ENCODE results near the gene PLBD2.

The PLBD2 gene

DNA sequence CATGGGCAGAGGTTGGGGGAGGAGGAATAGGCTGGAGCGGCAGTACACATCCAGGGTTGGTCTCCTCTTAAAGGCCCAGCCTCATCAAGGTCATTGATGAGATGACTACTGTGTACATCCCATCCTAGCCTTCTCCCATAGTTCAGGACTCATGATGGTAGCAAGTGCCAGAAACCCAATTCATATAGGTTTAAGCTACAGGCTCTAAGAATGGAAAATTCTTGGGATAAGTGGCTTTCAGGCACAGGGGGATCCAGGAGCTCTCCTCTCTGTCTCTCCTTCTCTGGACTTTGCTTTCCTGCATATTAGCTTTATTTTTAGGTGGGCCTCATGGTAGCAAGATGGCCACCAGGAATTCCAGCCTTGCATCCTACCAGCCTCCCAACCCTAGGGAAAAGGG lies 70.1 kb downstream of the PLBD2 start:
- H3K4me3 ChIP-seq (ENCODE audit: control insufficient read depth, low read depth, low read length) = no peak overlapping the region
- no peak for DNase-seq (ENCODE audit: low read depth)
- TF ChIP-seq, protein P1, sequence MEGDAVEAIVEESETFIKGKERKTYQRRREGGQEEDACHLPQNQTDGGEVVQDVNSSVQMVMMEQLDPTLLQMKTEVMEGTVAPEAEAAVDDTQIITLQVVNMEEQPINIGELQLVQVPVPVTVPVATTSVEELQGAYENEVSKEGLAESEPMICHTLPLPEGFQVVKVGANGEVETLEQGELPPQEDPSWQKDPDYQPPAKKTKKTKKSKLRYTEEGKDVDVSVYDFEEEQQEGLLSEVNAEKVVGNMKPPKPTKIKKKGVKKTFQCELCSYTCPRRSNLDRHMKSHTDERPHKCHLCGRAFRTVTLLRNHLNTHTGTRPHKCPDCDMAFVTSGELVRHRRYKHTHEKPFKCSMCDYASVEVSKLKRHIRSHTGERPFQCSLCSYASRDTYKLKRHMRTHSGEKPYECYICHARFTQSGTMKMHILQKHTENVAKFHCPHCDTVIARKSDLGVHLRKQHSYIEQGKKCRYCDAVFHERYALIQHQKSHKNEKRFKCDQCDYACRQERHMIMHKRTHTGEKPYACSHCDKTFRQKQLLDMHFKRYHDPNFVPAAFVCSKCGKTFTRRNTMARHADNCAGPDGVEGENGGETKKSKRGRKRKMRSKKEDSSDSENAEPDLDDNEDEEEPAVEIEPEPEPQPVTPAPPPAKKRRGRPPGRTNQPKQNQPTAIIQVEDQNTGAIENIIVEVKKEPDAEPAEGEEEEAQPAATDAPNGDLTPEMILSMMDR (IDR thresholded peaks at IDR 0.05; ENCODE audit: control insufficient read depth, insufficient read depth, low read depth, low read length, missing control alignments) = no peak

DNA sequence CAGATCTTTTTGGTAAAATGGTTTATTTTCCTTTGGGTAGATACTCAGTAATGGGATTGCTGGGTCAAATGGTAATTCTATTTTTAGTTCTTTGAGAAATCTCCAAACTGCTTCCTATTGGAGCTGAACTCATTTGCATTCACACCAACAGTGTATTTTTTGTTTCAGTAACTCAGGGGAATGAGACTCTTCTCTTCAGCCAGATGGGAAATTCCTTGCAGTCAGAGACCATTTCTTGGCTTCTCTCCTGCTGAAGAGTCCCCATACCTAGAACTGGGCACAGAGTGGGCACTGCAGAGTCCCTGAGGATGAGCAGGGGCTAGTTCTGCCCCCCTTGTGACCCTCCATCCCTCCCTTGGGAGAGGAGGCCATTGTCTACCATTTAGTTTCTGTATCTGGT lies 74.6 kb downstream of the PLBD2 start:
- no peak overlapping the region for H3K4me3 ChIP-seq (ENCODE audit: control insufficient read depth, low read depth, low read length)
- TF ChIP-seq, protein P1 (IDR thresholded peaks at IDR 0.05; ENCODE audit: control insufficient read depth, insufficient read depth, low read depth, low read length, missing control alignments) = no peak
- DNase-seq (ENCODE audit: low read depth) = no peak

DNA sequence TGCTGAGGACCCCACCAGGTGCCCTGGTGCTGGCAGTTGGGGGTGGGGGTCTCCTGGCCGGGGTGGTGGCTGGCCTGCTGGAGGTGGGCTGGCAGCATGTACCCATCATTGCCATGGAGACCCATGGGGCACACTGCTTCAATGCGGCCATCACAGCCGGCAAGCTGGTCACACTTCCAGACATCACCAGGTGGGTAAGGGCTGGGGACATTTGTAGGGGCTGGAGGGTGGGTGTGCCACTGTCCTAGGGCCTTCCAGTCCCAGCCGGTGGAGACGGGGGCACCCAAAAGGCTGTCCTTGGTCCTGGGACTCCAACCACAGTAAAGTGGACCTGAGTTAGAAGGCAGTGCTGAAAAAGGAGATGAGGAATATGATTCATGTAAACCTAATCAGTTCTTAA lies 77.0 kb downstream of the PLBD2 start:
- no peak overlapping the region for H3K4me3 ChIP-seq (ENCODE audit: control insufficient read depth, low read depth, low read length)
- DNase-seq (ENCODE audit: low read depth) = no peak
- TF ChIP-seq, protein P1 (IDR thresholded peaks at IDR 0.05; ENCODE audit: control insufficient read depth, insufficient read depth, low read depth, low read length, missing control alignments) = no peak

DNA sequence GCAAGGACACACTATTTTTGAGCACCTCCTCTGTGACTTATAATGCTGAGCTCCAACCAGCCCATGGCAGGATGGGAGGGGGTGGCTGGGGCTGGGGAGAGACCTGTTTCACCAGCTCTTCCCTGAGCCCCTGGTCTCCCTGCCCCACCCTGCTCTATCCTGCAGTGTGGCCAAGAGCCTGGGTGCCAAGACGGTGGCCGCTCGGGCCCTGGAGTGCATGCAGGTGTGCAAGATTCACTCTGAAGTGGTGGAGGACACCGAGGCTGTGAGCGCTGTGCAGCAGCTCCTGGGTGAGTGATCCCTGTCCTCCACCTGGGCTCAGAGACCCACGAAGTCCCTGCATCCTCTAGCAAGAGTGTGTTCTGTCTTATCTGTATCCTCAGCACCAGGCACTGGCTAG lies 78.2 kb downstream of the PLBD2 start:
- TF ChIP-seq, protein P1 (IDR thresholded peaks at IDR 0.05; ENCODE audit: control insufficient read depth, insufficient read depth, low read depth, low read length, missing control alignments) = no peak
- H3K4me3 ChIP-seq (ENCODE audit: control insufficient read depth, low read depth, low read length) = no peak overlapping the region
- no peak for DNase-seq (ENCODE audit: low read depth)

DNA sequence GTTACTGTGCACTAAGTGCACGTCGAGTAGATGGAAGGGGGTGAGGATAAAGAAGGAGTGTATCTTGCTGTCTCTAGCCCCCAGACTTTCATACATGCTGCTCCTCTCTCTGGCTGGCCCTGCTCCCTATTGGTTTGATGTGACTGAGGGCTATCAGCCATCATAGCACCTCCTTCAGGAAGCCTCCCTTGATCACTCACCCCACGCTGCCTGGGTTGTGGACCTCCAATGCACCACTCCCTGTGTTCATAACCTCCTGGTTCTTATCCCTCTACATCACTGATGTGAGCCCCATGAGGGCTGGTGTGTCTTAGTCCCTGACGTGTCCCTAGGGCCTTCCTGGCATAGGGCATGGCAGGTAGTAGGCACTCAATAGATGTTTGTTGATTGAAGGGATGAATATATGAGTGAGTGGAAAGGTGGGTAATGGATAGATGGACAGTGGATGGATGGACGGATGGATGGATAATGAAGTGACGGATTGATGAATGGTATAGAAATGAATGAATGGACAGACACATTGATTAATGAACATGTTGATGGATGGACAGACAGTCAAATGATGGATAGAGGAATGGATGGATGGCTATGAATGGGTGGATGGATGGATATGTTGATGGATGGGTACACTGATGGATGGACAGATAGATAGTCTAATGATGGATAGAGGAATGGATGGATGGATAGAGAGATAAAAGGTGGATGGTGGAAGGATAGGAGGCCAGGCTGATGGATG lies 78.8 kb downstream of the PLBD2 start:
- no peak overlapping the region for H3K4me3 ChIP-seq (ENCODE audit: control insufficient read depth, low read depth, low read length)
- DNase-seq (ENCODE audit: low read depth) = no peak
- TF ChIP-seq, protein P1 (IDR thresholded peaks at IDR 0.05; ENCODE audit: control insufficient read depth, insufficient read depth, low read depth, low read length, missing control alignments) = no peak

DNA sequence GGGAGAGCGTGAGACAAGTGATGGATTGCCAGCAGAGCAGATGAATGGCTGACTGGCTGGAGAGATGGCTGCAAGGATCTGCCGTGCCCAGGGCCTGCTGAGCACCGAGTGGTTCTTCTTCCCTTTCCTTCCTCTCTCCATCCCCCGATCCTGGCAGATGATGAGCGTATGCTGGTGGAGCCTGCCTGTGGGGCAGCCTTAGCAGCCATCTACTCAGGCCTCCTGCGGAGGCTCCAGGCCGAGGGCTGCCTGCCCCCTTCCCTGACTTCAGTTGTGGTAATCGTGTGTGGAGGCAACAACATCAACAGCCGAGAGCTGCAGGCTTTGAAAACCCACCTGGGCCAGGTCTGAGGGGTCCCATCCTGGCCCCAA lies 79.3 kb downstream of the PLBD2 start:
- no peak overlapping the region for H3K4me3 ChIP-seq (ENCODE audit: control insufficient read depth, low read depth, low read length)
- DNase-seq (ENCODE audit: low read depth) = no peak
- TF ChIP-seq, protein P1 (IDR thresholded peaks at IDR 0.05; ENCODE audit: control insufficient read depth, insufficient read depth, low read depth, low read length, missing control alignments) = no peak

Data from AG09309 (cell line).